ENCODE measurements around the gene TPK1. TPM values are rescaled to one million over a fixed set of nuclear protein-coding genes. Genes with fewer than 3 reads are reported as not detected.
"Not testable (repeated sequence)": the region's sequence is repeated elsewhere in the genome, so short reads cannot be mapped to it uniquely, and the experiment has no call there.

TPK1 gene
- total RNA-seq, 1 donor from 2014 or later, result 2.9 TPM

DNA sequence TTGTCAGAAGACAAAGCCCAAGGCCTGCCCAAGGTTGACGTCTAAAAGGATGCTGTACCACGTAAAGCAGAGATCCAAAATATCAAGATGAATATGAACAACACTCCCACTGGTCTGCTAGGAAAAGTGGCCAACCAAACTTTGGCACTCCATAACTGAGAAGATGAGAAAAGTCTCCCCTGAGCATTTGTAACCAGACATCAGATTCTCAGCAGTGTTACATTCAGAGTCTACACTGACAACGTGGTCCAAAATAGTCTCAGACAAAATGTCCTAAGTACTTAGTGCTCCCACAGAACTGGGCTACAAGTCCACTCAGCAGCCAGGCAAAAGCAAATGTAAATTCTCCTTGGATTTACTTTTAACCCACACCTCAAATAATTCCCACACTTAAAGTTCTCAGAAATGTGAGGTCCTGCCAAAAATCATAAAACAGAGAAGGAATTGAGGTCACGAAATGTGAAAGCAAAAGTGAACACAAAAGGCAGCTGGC is 247.2 kb downstream of the TPK1 start:
- ATAC-seq (ENCODE audit: poor library complexity), result peak; percentile 45
- intact Hi-C loops (cut with DNase I), result no loop called here
- no peak for DNase-seq

DNA sequence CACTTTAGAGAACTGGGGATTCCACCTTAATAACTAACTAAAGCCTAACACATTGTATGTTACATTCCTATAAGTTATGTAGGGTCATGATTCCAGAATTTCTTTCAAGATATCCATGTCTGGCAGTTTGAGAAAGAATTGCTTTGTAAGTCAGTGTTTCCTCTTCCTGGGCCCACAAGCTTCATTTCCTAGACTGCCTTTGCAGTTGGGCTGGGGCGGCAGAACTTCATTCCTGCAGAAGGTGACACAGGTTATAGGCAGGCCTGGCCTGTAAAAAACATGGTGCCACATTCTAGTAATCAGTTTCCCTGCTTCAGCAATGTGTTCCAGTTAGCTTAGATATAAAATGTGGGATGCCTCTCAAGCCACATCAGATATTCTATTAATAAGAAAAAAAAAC is 248.2 kb downstream of the TPK1 start:
- DNase-seq (no peak), ATAC-seq (ENCODE audit: poor library complexity) (no peak)
- intact Hi-C loops (cut with DNase I), result no loop called here

DNA sequence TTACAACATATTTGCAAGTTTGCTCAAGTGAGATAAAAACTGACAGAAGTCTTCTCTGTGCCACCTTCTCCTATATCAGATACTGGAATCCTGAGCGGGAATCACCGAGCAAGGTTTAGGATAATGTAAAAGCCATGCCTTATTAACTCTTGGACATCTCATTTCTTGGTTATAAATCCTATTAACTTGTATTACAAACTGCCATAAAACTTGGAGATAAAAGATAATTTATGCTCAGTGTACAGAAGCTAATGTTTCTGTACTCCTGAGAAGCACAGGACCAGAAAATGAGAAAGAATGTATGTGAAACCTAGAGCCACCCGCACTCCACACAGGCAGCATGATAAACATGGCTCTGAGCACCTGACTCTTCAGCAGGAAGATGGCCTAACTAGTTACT is 251.1 kb downstream of the TPK1 start:
- ATAC-seq (ENCODE audit: poor library complexity) (no peak), DNase-seq (no peak)
- intact Hi-C loops (cut with DNase I), result no loop called here

DNA sequence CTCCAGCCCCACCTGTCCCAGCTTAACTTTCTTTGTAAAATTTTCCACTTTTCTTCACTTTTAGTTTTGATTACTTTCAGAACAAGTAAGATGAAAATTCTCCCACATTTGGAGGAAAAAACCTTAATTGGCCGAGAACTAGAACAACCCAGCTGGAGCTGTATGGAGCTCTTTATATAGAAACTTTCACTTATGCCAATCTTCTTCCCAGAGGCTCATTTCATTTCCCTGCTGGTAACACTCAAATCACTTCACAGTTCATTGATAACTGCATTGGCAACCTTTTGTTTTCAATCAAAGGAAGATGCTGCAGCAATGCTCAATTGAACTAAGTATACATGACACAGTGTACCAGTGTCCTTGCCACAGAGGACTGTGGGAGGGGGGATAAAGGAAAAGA is 256.2 kb downstream of the TPK1 start:
- no peak for DNase-seq
- ATAC-seq (ENCODE audit: poor library complexity), result no peak
- intact Hi-C loops (cut with DNase I), result no loop called here

DNA sequence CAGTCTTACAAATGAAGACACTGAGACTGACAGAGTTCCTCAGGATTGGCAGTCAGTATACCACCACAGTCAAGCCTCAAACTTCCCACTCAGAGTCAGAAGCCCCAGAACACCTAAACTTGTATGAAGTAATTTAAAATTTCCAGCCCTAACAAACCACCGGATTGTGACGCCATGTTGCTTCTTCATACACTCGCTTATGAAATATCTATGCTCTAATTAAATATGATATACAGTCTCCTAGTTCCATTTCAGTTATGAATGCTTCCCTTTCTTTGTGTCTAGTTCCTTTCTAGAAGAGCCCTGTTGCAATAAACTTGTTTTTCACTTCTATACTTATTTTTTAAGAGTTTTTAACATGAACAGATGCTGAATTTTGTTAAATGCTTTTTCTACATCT is 260.4 kb downstream of the TPK1 start:
- DNase-seq, result no peak
- intact Hi-C loops (cut with DNase I), result no loop called here
- ATAC-seq (ENCODE audit: poor library complexity), result no peak

DNA sequence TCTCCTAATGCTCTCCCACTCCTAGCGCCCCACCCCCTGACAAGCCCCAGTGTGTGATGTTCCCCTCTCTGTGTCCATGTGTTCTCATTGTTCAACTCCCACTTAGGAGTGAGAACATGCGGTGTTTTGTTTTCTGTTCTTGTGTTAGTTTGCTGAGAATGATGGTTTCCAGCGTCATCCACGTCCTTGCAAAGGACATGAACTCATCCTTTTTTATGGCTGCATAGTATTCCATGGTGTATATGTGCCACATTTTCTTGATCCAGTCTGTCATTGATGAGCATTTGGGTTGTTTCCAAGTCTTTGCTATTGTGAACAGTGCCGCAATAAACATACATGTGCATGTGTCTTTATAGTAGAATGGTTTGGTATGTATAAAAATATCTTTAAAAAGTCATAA is 261.1 kb downstream of the TPK1 start:
- intact Hi-C loops (cut with DNase I); DNase-seq; ATAC-seq (ENCODE audit: poor library complexity): not testable (repeated sequence)

DNA sequence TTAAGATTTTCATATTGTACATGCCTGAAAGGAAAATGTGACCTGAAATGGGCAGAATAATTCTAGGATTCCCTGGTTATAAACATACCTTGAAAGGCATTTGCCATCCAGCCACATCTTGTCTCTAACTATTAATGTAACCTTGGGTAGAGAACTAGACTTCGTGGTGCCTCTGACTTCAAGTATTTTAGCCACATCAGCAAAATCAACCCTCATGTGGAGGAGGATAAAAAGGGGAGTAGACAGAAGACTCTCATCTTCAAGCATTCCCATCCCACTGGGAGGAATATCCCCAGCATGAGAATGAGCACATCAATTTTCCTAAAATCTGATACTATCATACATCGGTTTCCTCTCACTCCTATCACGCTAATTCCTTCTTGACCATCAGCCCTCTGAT is 267.6 kb downstream of the TPK1 start:
- DNase-seq (no peak), ATAC-seq (ENCODE audit: poor library complexity) (no peak)
- intact Hi-C loops (cut with DNase I), result no loop called here

DNA sequence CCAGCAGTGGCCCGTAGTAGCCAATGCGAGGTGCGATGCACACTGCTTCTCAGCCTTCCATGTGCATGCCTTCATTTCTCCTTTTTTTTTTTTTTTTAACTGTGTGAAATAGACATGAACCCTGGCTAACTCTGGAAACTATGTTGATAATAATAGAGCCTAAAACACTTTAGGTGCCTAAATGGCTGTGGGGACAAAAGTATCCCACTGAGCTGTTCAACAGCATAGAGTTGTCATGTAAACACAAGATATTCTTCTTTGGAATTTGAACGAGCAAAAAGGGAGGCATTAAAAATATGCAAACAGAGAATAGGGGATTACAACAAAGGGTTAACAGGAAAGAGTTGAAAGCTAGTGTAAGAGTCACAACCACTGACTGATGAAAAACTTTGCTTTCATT is 270.3 kb downstream of the TPK1 start:
- ATAC-seq (ENCODE audit: poor library complexity), result no peak
- intact Hi-C loops (cut with DNase I), result no loop called here
- no peak for DNase-seq

DNA sequence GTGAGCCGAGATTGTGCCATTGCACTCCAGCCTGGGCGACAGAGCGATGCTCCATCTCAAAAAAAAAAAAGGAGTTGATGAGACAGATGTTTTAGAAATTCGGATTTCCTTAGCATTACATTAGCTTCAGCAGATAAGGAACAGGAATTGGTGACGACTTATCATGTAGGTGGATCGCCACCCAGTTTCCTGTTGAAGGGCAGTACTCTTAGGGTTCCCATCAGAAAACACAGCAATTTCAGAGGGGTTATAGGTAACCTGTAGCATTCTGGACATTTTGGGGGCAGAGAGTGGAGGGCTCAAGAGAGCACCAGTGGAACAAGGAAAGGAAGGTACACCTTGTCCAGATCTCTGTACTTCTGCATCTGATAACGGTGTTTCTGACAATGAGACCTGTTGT is 286.0 kb downstream of the TPK1 start:
- intact Hi-C loops (cut with DNase I), result no loop called here
- no peak for ATAC-seq (ENCODE audit: poor library complexity)
- no peak for DNase-seq

DNA sequence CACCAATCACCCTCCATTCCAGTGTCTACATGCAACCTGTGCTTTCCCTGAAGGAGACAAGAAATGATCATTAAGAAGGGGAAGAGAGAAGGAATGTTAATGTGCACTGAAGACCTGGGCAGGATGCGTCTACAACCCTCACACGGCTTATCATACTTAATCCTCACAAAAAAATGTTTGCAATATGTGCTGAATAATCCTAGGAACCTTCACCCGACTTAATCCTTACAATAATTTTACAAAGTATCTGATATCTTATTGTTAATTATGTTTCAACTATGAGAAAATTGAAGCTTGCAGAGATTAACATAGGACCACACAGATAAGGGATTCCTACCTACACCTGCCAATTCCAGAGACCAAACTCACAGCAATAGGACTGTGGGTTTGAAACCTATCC is 287.3 kb downstream of the TPK1 start:
- intact Hi-C loops (cut with DNase I), result no loop called here
- no peak for DNase-seq
- ATAC-seq (ENCODE audit: poor library complexity), result no peak

DNA sequence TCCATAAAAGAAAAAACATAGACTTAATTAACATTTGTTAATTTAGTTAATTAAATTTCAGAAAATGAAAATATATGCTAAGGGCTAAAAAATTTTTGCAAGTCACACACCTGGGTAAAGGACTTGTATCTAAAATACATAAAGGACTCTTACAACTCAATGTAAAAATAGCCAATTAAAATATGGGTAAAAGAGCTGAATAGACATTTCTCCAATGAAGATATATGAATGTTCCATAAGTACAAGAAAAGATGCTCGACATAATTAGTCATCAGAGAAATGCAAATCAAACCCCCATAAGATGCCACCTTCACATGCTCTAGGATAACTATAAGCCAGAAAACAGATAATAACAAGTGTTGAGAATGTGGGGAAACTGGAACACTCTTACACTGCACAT is 288.0 kb downstream of the TPK1 start:
- ATAC-seq (ENCODE audit: poor library complexity) (no peak), DNase-seq (no peak)
- intact Hi-C loops (cut with DNase I), result no loop called here

DNA sequence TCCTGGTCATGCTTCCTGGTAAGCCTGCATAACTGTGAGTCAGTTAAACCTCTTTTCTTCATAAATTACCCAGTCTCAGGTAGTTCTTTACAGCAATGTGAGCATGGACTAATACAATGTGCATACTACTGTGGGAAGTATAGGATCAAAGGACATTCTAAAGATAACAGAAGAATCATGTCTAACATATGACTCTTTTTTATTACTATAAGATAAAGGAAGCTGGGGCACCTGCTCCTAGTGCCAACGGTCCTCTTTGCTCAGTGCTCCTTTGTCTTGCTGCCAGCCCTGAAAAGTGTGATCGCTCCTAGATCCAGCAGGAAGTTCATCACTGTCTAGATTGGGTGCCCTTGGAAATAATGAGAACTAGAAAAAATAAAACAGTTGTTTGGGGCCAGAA is 289.1 kb downstream of the TPK1 start:
- intact Hi-C loops (cut with DNase I), result no loop called here
- no peak for DNase-seq
- no peak for ATAC-seq (ENCODE audit: poor library complexity)

DNA sequence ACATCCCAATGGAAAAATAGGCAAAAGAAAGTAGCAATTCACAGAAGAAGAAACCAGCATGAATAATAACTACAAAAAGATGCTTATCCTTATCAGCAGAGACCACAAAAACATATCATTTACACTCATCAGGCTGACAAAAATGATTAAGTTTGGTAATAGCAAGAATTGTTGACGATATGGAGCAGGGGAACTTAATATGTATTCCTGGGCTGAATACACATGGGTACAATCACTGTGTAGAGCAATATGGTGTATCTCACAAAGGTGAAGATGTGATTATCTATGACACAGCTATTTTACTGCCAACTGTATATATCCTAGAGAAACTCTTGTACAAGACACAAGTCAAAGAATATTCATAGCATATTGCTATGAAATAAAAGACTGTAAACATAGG is 290.5 kb downstream of the TPK1 start:
- ATAC-seq (ENCODE audit: poor library complexity), result no peak
- intact Hi-C loops (cut with DNase I), result no loop called here
- no peak for DNase-seq

DNA sequence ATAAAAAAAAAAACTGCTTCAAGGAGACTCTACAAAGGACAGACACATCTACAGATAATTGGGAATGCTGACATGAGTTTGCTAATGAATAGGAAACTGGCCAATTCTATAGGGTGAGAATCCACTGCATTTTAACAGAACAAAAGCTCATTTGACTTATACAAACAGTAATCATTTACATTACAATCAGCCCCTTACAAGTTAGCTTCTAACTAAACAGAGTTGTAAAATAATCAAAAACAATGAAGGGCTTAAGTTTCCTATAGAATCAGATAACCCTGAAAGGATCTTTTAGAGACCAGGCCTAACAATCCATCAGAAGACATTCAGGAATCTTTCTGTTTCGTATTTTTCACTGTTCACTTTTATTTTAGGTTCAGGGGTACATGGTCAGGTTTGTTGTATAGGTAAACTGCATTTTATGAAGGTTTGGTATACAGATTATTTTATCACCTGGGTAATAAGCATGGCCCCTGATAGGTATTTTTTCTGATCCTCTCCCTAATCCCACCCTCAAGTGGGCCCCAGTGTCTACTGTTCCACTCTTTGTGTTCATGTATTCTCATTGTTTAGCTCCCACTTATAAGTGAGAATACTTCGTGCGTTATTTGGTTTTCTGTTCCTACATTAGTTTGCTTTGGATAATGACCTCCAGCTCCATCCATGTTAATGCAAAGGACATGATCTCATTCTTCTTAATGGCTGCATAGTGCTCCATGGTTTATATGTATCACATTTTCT is 301.0 kb downstream of the TPK1 start:
- ATAC-seq (ENCODE audit: poor library complexity) (no peak), DNase-seq (no peak)
- intact Hi-C loops (cut with DNase I), result no loop called here

DNA sequence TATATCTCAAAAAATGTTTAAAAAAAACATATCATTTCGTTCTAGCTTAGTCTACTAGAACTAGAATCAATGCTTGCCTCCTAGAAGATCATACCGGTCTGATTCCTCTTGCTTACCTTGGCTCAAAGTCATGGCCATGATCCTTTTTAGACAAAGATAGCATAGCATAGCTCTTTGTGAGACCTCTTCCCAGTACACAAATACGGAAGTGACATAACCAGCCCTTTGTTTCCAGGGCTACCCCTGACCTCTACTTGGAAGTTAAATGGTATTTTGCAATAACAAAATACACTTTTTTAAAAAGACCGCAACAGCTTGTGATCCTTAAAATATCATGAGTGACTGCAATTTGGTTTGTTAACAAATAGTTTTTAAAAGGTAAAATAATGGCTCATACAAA is 301.7 kb downstream of the TPK1 start:
- ATAC-seq (ENCODE audit: poor library complexity) (no peak), DNase-seq (no peak)
- intact Hi-C loops (cut with DNase I), result no loop called here

DNA sequence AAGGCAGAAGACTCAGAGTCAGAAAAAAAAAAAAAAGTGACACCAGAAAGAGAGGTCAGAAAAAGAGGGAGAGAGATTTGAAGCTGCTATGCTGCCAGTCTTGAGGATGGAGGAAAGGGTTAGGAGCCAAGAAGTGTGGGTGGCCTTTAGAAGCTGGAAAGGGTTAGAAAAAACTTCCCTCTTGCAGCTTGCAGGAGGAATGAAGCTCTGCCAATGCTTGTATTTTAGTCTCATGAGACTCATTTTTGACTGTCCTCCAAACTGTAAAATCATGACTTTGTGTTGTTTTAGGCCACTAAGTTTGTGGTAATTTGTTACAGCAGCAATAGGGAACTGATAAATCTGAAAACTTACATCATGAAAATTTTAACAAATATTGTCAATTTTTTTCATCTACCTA is 304.7 kb downstream of the TPK1 start:
- ATAC-seq (ENCODE audit: poor library complexity) (no peak), DNase-seq (no peak)
- intact Hi-C loops (cut with DNase I), result no loop called here

DNA sequence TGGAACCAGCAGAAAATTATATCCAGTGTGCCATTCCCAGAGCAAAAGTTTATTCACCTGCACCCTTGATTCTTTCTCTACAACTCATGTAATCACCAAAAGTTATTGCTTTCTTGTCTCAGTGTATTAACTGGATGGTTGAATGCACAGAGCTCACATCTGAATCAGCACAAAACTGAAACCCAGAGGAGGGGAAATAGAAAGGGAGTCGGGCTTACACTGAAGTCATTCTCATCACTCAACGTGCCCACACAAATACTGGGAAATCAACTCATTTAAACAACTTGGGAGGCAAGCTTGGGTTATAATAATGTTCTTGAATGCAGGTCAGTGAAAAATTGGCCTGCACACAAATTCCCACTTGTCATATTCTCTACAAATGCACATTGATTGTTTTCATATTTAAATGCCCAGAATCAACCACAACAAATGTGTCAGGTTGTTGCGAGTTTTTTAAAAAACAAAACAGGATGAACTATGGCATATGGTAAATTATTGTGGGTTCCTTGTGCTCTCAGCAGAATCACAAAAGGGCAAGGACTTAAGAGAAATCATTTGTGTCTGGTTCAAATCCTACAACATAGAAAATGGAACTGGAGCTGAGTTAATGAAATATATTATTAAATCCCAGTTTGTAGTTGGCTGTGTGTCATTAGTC is 306.5 kb downstream of the TPK1 start:
- no peak for DNase-seq
- no peak for ATAC-seq (ENCODE audit: poor library complexity)
- intact Hi-C loops (cut with DNase I), result no loop called here

DNA sequence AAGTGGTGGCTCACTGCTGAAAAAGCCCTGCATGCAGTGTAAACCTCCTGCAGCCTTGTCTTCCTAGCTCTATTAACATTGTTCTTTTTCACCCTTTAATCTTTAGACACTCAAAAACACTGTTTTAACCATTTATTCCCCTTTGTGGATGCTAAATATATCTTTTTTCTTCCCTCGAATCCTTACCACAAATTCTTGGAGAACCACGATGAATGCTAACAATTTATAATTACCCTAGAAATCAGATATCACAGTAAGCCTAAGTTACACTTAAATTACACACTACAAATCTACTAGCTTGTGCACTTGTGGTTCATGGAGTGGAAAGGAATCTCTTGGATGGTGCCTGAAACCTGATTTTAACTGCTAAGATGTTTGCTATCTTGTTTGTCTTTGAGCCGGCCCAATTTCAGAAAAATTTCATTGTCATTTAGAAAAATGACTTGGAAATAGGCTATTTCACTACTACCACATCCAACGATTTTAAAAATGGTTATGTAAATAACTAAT is 307.3 kb downstream of the TPK1 start:
- DNase-seq (no peak), ATAC-seq (ENCODE audit: poor library complexity) (no peak)
- intact Hi-C loops (cut with DNase I), result no loop called here

DNA sequence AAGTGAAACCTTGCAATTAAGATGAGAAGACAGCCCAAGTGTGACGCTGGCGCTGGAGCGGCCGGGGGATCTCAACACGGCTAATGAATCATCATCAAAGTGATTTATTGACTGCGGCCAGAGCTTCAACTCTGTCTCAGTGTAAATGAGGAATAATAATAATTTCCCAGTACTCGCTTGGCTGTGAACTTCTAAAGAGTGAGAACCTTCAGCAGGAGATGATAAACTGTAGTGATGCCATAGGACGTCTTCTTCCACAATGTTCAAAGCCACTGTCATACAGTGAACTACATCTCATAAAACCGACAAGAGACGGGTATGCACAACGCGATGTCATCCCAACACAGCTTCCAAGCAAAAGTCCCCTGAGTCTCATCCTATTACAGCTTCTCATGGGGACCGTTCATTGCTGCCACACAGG is 308.8 kb downstream of the TPK1 start:
- no peak for ATAC-seq (ENCODE audit: poor library complexity)
- intact Hi-C loops (cut with DNase I), result no loop called here
- no peak for DNase-seq

DNA sequence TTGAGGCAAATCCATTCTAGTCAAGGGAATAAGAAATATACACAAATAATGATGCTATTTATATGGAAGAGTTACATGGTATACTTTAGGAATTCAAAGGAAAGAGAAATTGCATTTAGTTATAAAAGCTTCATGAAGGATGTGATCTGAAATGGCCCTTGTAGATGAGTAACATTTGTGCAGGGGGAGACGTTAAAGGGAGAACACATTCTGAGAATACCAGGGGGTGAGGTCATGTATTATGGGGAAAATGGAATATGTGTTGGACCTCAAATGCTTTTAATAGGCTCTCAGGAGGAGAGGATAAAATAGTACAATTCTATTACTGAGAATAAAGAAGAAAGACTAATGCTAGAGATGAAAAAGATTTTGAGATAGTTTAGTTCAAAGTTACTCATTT is 309.9 kb downstream of the TPK1 start:
- no peak for ATAC-seq (ENCODE audit: poor library complexity)
- intact Hi-C loops (cut with DNase I), result no loop called here

More for the DNA sequence above, 309.9 kb downstream of the TPK1 start:
- DNase-seq, result no peak

Measured in Right ventricle myocardium superior (tissue), 1 donor.